Neural cell (in vitro differentiated cells): ENCODE measurements around the gene ZCCHC10.

Source experiments
- CTCF ChIP-seq: fragments of 450-650 bp; IDR thresholded peaks from 2 replicates; pipeline ENCODE4 v1.5.1; 2014; ENCODE audit warnings: antibody characterized with exemption, mild to moderate bottlenecking, moderate library complexity; ENCODE audit not compliant: poor library complexity, severe bottlenecking
- EP300 ChIP-seq: fragments of 450-650 bp; conservative IDR thresholded peaks from 2 replicates; pipeline ENCODE4 v1.6.1; 2014; ENCODE audit warnings: antibody characterized with exemption, mild to moderate bottlenecking, moderate library complexity; ENCODE audit not compliant: poor library complexity, severe bottlenecking
- EZH2 ChIP-seq: fragments of 200-600, 300-800 bp; shearing (Covaris generic), sonication (generic); IDR thresholded peaks from 2 replicates; pipeline ENCODE4 v1.6.1; 2014; ENCODE audit warnings: antibody characterized with exemption, low read length, borderline replicate concordance, mild to moderate bottlenecking; ENCODE audit not compliant: insufficient read depth, poor library complexity, severe bottlenecking
- POLR2AphosphoS5 ChIP-seq: IDR thresholded peaks from 2 replicates; pipeline ENCODE4 v1.6.1; 2012
- RAD21 ChIP-seq: fragments of 450-650 bp; conservative IDR thresholded peaks from 2 replicates; pipeline ENCODE4 v1.6.1; 2014; ENCODE audit warnings: antibody characterized with exemption, mild to moderate bottlenecking, moderate library complexity
- REST ChIP-seq: IDR thresholded peaks from 2 replicates; pipeline ENCODE4 v1.6.1; 2012; ENCODE audit warnings: borderline replicate concordance
- TAF1 ChIP-seq: IDR thresholded peaks from 2 replicates; pipeline ENCODE4 v1.6.1; 2012; ENCODE audit warnings: low read depth

- no peak for TF ChIP-seq CTCF
- no peak for TF ChIP-seq TAF1
- TF ChIP-seq RAD21, result no peak
- no peak for TF ChIP-seq REST
- no peak for TF ChIP-seq POLR2AphosphoS5
- no peak for TF ChIP-seq EZH2
- no peak for TF ChIP-seq EP300
These were observed 78.7 kb downstream of the ZCCHC10 start for GRCh38 chr5:132947671-132948070.
